ENCODE results near the gene ZNF664. TPM values are rescaled to one million over a fixed set of nuclear protein-coding genes. Genes with fewer than 3 reads are reported as not detected.

Gene ZNF664
- total and polyA plus RNA-seq, 2 of the 8 experiments (the other 6 are each of a cell fraction or from before 2014, with no cell fraction given) = 22.8 to 51.4 TPM

DNA sequence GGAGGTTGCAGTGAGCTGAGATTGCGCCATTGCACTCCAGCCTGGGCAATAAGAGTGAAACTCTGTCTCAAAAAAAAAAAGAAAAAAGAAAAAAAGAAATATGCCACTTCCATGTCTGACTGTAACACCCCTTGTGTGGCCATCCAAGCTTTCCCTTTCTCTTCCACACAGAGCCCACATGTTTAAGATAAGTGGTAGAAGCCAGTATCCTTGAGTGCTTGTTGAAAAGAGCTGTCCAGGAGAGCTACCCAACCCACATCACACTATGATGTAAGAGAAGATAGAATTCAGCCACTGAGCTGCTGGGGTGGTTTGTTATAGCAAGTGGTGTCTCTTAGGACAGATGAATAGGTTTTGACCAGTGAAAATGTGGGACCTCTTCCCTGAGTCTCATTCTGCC, 82.1 kb downstream of the ZNF664 start:
- H3K79me2 ChIP-seq (ENCODE audit: control insufficient read depth in 1 of 2, insufficient read depth in 2 of 2, low read length in 2 of 2) = no peaks in the 10 kb centered on the region
- DNase-seq (ENCODE audit: low read depth in 1 of 2, low spot score in 2 of 2) (no peak), FAIRE-seq (no peak)
- H2BK20ac ChIP-seq (ENCODE audit: low read length) = peak overlapping the region; percentile 66
- H3K4ac ChIP-seq (replicated peaks; ENCODE audit: insufficient read length, low read depth, low read length) = no peak overlapping the region
- no peak overlapping the region for H3K27ac ChIP-seq (ENCODE audit: low read depth, low read length)
- H3K14ac ChIP-seq (ENCODE audit: insufficient read length) = no peak overlapping the region
- no peaks in the 10 kb centered on the region for H3K9me3 ChIP-seq (ENCODE audit: insufficient read depth in 2 of 2, low read depth in 1 of 2, low read length in 1 of 2)
- H3K23me2 ChIP-seq (ENCODE audit: low read depth, low read length) = no peaks in the 10 kb centered on the region
- no peak overlapping the region for H4K8ac ChIP-seq (ENCODE audit: extremely low read depth, insufficient read depth, low read length)
- H3K4me1 ChIP-seq (replicated peaks in 1 of 4; ENCODE audit: control insufficient read depth in 3 of 4, insufficient read depth in 4 of 4, low read length in 3 of 4) = no peaks in the 10 kb centered on the region
- no peak overlapping the region for H4K5ac ChIP-seq (ENCODE audit: insufficient read length, low read depth, low read length)
- H2BK5ac ChIP-seq (ENCODE audit: low read depth, low read length) = 0 out of 2 replicates have a peak overlapping the region, but pooled peaks have one; percentile 52
- peak overlapping the region; percentile 15 for H4K91ac ChIP-seq (replicated peaks; ENCODE audit: insufficient read length, low read length)
- H3K18ac ChIP-seq (ENCODE audit: extremely low read depth, low read length) = no peak overlapping the region; the same call in 1 of the 2 replicates
- H4K20me1 ChIP-seq (replicated peaks in 1 of 2; ENCODE audit: control insufficient read depth in 1 of 2, insufficient read depth in 2 of 2, low read length in 2 of 2) = no peaks in the 10 kb centered on the region
- no CpG with 5 or more reads among the region's 1 CpG for WGBS, 2 experiments (ENCODE audit: extremely low coverage in 1 of 2, insufficient coverage in 1 of 2, insufficient read length in 1 of 2, insufficient replicate concordance in 2 of 2, low coverage in 1 of 2, low lambda C conversion rate in 2 of 2, missing lambda C conversion rate in 1 of 2)
- H2AK5ac ChIP-seq (ENCODE audit: low read depth, low read length) = no peak overlapping the region
- ChIA-PET POLR2A (ENCODE audit: partially characterized antibody) (interaction anchor here (0.8 kb wide), 1 partner anchor 201 kb away, joined by 3 read pairs; no protein-coding TSS in a partner anchor), CTCF (ENCODE audit: partially characterized antibody) (interaction anchor here (0.6 to 6.2 kb wide), 12 partner anchors 16 to 263 kb away, joined by 3 to 78 read pairs (median 10); partner anchors contain the start of gene RFLNA)
- no peaks in the 10 kb centered on the region for H3K79me1 ChIP-seq (ENCODE audit: low read depth, low read length)
- no peak overlapping the region for H3K4me2 ChIP-seq (ENCODE audit: insufficient read depth in 1 of 2, low read depth in 2 of 2, low read length in 2 of 2)
- H3K9ac ChIP-seq (replicated peaks in 1 of 4; ENCODE audit: extremely low read depth in 1 of 4, low read depth in 3 of 4, low read length in 3 of 4) = no peak overlapping the region
- H2AFZ ChIP-seq (ENCODE audit: low read length) = no peak overlapping the region
- H3K4me3 ChIP-seq (ENCODE audit: extremely low read depth in 1 of 4, insufficient read depth in 2 of 4, low read depth in 3 of 4, low read length in 4 of 4) = no peak overlapping the region
- H3K36me3 ChIP-seq (ENCODE audit: control insufficient read depth in 2 of 4, insufficient read depth in 4 of 4, low read length in 3 of 4) = no peaks in the 10 kb centered on the region
- no peak overlapping the region for H2BK120ac ChIP-seq (replicated peaks; ENCODE audit: low read depth, low read length)
- no peak overlapping the region for H3K23ac ChIP-seq (ENCODE audit: insufficient read length)
- H2BK15ac ChIP-seq (ENCODE audit: low read length) = no peak overlapping the region
- H3K27me3 ChIP-seq (replicated peaks in 1 of 4; ENCODE audit: control insufficient read depth in 3 of 4, extremely low read depth in 1 of 4, insufficient read depth in 3 of 4, low read length in 3 of 4) = no peaks in the 10 kb centered on the region
- H3K56ac ChIP-seq (replicated peaks; ENCODE audit: insufficient read length, low read depth, low read length) = no peak overlapping the region
- peak overlapping the region; percentile 87; the same call in 1 of the 2 replicates for H2BK12ac ChIP-seq (ENCODE audit: low read depth, low read length)
- TF ChIP-seq EGR1 (IDR thresholded peaks at IDR 0.05; ENCODE audit: borderline replicate concordance, low read depth, low read length) = no peak
- no peak for TF ChIP-seq GTF2F1 (IDR thresholded peaks at IDR 0.05; ENCODE audit: borderline replicate concordance, low read depth, low read length)
- no peak for TF ChIP-seq JUND (IDR thresholded peaks at IDR 0.05; ENCODE audit: low read length)
- TF ChIP-seq CBX5 (IDR thresholded peaks at IDR 0.05; ENCODE audit: low read depth, low read length) = no peak
- no peak for TF ChIP-seq KDM5A (IDR thresholded peaks at IDR 0.05; ENCODE audit: low read length)
- no peak for TF ChIP-seq TAF7 (optimal IDR thresholded peaks at IDR 0.05; ENCODE audit: borderline replicate concordance, low read depth, low read length)
- no peak for TF ChIP-seq EZH2 (IDR thresholded peaks at IDR 0.05; ENCODE audit: low read depth, low read length, severe bottlenecking)
- no peak for TF ChIP-seq SIRT6 (IDR thresholded peaks at IDR 0.05; ENCODE audit: low read length)
- TF ChIP-seq RBBP5 (IDR thresholded peaks at IDR 0.05; ENCODE audit: borderline replicate concordance, low read depth, low read length) = no peak
- TF ChIP-seq, protein P1, sequence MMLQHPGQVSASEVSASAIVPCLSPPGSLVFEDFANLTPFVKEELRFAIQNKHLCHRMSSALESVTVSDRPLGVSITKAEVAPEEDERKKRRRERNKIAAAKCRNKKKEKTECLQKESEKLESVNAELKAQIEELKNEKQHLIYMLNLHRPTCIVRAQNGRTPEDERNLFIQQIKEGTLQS (IDR thresholded peaks at IDR 0.05; ENCODE audit: insufficient read depth, low read depth, low read length) = no peak
- TF ChIP-seq GABPA (IDR thresholded peaks at IDR 0.05; ENCODE audit: borderline replicate concordance, insufficient read depth, low read length) = no peak
- no peak for TF ChIP-seq NRF1 (IDR thresholded peaks at IDR 0.05; ENCODE audit: low read depth, low read length)
- TF ChIP-seq, protein P2, sequence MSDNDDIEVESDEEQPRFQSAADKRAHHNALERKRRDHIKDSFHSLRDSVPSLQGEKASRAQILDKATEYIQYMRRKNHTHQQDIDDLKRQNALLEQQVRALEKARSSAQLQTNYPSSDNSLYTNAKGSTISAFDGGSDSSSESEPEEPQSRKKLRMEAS (IDR thresholded peaks at IDR 0.05) = no peak
